ENCODE measurements around the gene SGF29. TPM values are rescaled to one million over a fixed set of nuclear protein-coding genes. Genes with fewer than 3 reads are reported as not detected.
"Not testable (repeated sequence)": the region's sequence is repeated elsewhere in the genome, so short reads cannot be mapped to it uniquely, and the experiment has no call there.

Gene SGF29
- total RNA-seq, 1 donor from 2014 or later = 10.6 TPM

GRCh38 chr16:28608867-28609596 lies 55.3 kb downstream of the SGF29 start:
- H3K27ac Mint-ChIP-seq (ENCODE audit: unreplicated experiment); H4K20me1 ChIP-seq (ENCODE audit: insufficient read depth, low read length); H3K27me3 ChIP-seq (ENCODE audit: insufficient read depth, low read length); H3K4me1 ChIP-seq (ENCODE audit: insufficient read depth, low read length); H3K36me3 Mint-ChIP-seq (ENCODE audit: low read depth, unreplicated experiment); H3K36me3 ChIP-seq (ENCODE audit: insufficient read depth, low read length); H3K9ac ChIP-seq (ENCODE audit: low read length); H3K27ac ChIP-seq (ENCODE audit: low read depth, low read length); FAIRE-seq; H3K4me1 Mint-ChIP-seq (ENCODE audit: low read depth, unreplicated experiment); H2AFZ ChIP-seq (ENCODE audit: low read depth, low read length); DNase-seq (ENCODE audit: low read depth); H3K79me2 ChIP-seq (ENCODE audit: insufficient read depth, low read length); H3K9me3 ChIP-seq (ENCODE audit: insufficient read depth, low read depth, low read length); H3K4me3 ChIP-seq (ENCODE audit: insufficient read depth, low read depth, low read length); H3K4me3 Mint-ChIP-seq (ENCODE audit: unreplicated experiment); H3K9me3 Mint-ChIP-seq (ENCODE audit: unreplicated experiment); H3K4me2 ChIP-seq (ENCODE audit: low read length): not testable (repeated sequence)
- peaks cover 13% of the 10 kb centered on the region for H3K27me3 Mint-ChIP-seq (ENCODE audit: low read depth, unreplicated experiment)

DNA sequence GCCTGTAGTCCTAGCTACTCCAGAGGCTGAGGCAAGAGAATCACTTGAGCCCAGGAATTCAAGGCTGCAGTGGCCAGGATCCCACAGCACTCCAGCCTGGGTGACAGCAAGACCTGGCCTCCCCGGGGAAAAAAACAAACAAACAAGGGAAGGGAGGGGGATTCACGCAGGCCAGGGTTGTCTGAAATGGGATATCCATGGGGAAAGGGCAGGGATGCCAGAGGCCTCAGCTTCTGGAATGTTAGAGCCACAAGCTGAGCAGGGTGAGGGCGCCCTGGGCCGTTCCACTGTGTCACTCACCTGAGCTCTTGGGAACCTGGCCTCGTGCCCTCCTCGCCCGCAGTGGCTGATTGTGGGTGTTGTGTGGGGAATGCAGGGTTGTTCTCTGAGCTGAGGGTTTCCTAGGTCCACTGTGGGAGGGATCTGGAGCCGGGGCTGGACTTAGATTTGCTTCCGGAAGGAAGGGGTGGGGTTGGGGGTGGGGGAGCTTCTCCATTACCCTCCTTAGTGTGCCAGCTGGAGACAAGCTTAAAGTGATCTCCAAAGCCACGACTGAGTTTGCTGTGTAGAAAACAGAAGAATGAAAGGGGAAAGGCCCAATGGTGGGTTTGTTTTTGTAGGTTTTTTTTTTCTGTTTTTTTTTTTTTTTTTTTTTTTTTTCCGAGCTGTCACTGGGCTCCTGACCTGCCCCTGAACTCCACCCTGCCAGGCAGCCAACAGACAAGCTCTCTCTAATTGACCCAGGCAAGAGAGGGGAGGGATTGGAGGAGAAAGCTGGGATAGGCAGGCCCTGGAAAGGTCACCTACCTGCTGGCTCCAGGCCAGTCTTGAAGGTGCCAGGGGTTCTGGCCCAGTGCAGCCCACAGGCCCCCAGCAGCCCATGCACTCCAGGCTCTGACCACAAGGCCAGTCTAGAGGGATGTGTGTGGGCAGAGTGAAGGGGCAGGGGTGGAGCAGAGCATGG lies 56.2 kb downstream of the SGF29 start, which contains the start of gene SULT1A1:
SULT1A1 (minus strand) TSS at position 414 of the 964 bp plus-strand sequence. CDS start 1,189 bp downstream, outside the sequence.
- TF ChIP-seq EZH2 (IDR thresholded peaks at IDR 0.05; ENCODE audit: insufficient read depth, low read length) (no peak), CTCF (IDR thresholded peaks at IDR 0.05; ENCODE audit: insufficient read depth, low read depth, low read length) (no peak)
- DNase-seq (ENCODE audit: low read depth) = no peak
- Histone ChIP-seq H3K4me1 (ENCODE audit: insufficient read depth, low read length) (no peaks in the 10 kb centered on the region), H3K9ac (ENCODE audit: low read length) (no peak within 1 kb of the TSS), H3K4me3 (ENCODE audit: insufficient read depth, low read depth, low read length) (no peak within 1 kb of the TSS), H3K27ac (ENCODE audit: low read depth, low read length) (no peak within 1 kb of the TSS), H3K27me3 (ENCODE audit: insufficient read depth, low read length) (no peaks in the 10 kb centered on the region), H3K4me2 (ENCODE audit: low read length) (no peak within 1 kb of the TSS), H3K9me3 (ENCODE audit: insufficient read depth, low read depth, low read length) (no peaks in the 10 kb centered on the region), H3K79me2 (ENCODE audit: insufficient read depth, low read length) (no peaks in the 10 kb centered on the region), H3K36me3 (ENCODE audit: insufficient read depth, low read length) (no peaks in the 10 kb centered on the region), H4K20me1 (ENCODE audit: insufficient read depth, low read length) (no peaks in the 10 kb centered on the region), H2AFZ (ENCODE audit: low read depth, low read length) (no peak within 1 kb of the TSS)
- no peak for FAIRE-seq
- Mint-ChIP-seq H3K27me3 (ENCODE audit: low read depth, unreplicated experiment) (peaks cover 11% of the 10 kb centered on the region), H3K4me1 (ENCODE audit: low read depth, unreplicated experiment) (no peaks in the 10 kb centered on the region), H3K4me3 (ENCODE audit: unreplicated experiment) (no peak within 1 kb of the TSS), H3K27ac (ENCODE audit: unreplicated experiment) (no peak within 1 kb of the TSS), H3K9me3 (ENCODE audit: unreplicated experiment) (no peaks in the 10 kb centered on the region), H3K36me3 (ENCODE audit: low read depth, unreplicated experiment) (no peaks in the 10 kb centered on the region)

DNA sequence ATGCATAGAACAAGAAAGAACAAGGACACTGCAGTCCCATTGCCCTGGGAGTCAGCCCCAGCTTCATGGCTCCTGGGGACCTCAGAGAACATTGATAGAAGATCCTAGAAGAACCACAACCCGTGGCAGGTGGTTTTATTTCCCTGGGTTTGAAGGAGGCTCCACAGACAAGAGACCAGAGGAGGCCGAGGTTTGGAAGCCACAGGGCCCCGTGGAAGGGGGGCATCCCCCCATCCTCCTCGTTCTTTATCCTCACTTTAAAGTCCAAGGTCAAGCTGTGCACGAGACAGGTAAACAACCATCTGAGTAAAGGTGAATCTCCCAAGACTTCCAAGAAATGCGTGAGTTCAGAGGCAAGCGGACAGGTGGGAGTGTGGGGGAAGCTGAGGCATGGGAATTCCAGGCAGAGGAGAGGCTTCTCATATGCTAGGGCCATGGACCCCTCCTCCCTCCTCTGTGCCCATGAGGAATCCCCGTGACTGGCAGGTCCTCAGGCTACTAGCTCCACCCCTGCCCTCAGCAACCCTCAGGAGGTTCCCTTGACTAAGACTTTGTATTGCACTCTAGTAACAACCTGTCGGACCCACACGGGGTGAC lies 57.0 kb downstream of the SGF29 start:
- H3K27ac Mint-ChIP-seq (ENCODE audit: unreplicated experiment) = no peak overlapping the region
- H3K27ac ChIP-seq (ENCODE audit: low read depth, low read length) = no peak overlapping the region
- DNase-seq (ENCODE audit: low read depth) = no peak

More for the DNA sequence above, 57.0 kb downstream of the SGF29 start:
- Mint-ChIP-seq H3K27me3 (ENCODE audit: low read depth, unreplicated experiment) (peaks cover 11% of the 10 kb centered on the region), H3K4me3 (ENCODE audit: unreplicated experiment) (no peak overlapping the region), H3K36me3 (ENCODE audit: low read depth, unreplicated experiment) (no peaks in the 10 kb centered on the region), H3K4me1 (ENCODE audit: low read depth, unreplicated experiment) (no peaks in the 10 kb centered on the region), H3K9me3 (ENCODE audit: unreplicated experiment) (no peaks in the 10 kb centered on the region)
- no peak overlapping the region for H3K4me2 ChIP-seq (ENCODE audit: low read length)
- no peak overlapping the region for H3K9ac ChIP-seq (ENCODE audit: low read length)
- H3K27me3 ChIP-seq (ENCODE audit: insufficient read depth, low read length) = no peaks in the 10 kb centered on the region
- H2AFZ ChIP-seq (ENCODE audit: low read depth, low read length) = no peak overlapping the region
- no peak for FAIRE-seq
- H3K79me2 ChIP-seq (ENCODE audit: insufficient read depth, low read length) = no peaks in the 10 kb centered on the region
- no peaks in the 10 kb centered on the region for H3K4me1 ChIP-seq (ENCODE audit: insufficient read depth, low read length)
- no peaks in the 10 kb centered on the region for H3K36me3 ChIP-seq (ENCODE audit: insufficient read depth, low read length)
- no peaks in the 10 kb centered on the region for H3K9me3 ChIP-seq (ENCODE audit: insufficient read depth, low read depth, low read length)
- TF ChIP-seq CTCF (IDR thresholded peaks at IDR 0.05; ENCODE audit: insufficient read depth, low read depth, low read length) (no peak), EZH2 (IDR thresholded peaks at IDR 0.05; ENCODE audit: insufficient read depth, low read length) (no peak)
- no peaks in the 10 kb centered on the region for H4K20me1 ChIP-seq (ENCODE audit: insufficient read depth, low read length)
- H3K4me3 ChIP-seq (ENCODE audit: insufficient read depth, low read depth, low read length) = no peak overlapping the region
